Stimulated activated naive CD8-positive, alpha-beta T cell treated with anti-CD3 and anti-CD28 coated beads, Interleukin-15, Interleukin-2, amounts not matched to agents 100 U/mL and 50 U/mL, for 24 hours (primary cell): ENCODE measurements around the gene SYNJ2.

Experiments
- ATAC-seq: fragments of 150-1000 bp; cut with Tn5 transposase; one replicate; pipeline ENCODE4 v1.10.0; 2021
- DNase-seq: peaks from one replicate; pipeline ENCODE4 v3.0.0; 2021

SYNJ2 gene

DNA sequence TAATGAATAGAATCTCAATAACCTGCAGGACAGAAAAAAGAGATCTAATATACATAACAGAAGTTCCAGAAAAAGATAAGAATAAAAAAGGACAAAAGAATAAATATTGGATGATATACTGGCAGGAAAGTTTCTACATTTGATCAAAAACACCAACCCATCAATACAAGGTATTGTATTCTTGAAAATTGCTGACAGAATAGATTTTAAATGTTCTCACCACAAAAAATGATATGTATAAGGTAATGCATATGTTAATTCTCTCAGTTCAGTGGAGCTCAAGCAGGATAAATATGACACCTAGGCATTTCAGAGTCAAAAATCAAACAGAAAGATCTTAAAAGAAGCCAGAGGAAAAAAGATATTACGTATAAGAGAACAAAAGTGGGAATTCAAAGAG, 142.6 kb downstream of the SYNJ2 start:
- no peak for DNase-seq
- ATAC-seq, result no peak

DNA sequence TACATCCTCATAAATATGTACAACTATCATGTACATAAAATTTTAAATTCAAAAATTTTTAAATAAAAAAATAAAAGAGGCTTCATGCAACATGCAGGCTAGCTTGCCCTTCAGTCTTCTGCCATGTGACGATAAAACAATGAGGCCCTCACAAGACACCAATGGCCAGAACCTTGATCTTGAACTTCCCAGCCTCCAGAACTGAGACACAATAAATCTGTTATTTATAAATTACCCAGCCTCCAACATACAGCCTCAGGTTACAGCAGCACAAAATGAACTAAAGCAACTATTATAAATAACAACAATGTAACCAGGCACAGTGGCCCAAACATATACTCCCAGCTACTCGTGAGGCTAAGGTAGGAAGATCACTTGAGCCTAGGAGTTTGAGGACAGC, 143.6 kb downstream of the SYNJ2 start:
- no peak for DNase-seq

DNA sequence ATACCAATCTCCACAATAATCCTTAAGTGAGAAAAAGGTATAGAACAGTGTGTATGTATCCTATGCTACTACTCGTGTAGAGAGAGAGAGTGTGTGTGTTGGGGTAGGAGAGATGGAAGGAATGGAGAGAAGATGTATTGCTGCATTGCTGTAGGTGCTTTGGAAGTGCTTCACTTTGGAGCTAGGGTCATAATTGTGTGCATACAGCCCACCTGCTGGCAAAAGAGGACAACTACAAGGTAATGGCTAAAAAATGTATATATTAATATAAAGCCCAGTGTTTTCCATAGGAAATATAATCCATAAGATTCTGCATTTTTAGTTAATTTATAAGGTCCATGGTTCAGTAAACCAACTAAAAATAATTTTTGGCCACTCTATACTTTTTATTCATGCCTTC, 150.3 kb downstream of the SYNJ2 start:
- no peak for DNase-seq
- no peak for ATAC-seq

More for the DNA sequence above, 143.6 kb downstream of the SYNJ2 start:
- no peak for ATAC-seq

- ATAC-seq (no peak), DNase-seq (no peak)
Measured at GRCh38 chr6:158142789-158143188, 161.1 kb downstream of the SYNJ2 start.

DNA sequence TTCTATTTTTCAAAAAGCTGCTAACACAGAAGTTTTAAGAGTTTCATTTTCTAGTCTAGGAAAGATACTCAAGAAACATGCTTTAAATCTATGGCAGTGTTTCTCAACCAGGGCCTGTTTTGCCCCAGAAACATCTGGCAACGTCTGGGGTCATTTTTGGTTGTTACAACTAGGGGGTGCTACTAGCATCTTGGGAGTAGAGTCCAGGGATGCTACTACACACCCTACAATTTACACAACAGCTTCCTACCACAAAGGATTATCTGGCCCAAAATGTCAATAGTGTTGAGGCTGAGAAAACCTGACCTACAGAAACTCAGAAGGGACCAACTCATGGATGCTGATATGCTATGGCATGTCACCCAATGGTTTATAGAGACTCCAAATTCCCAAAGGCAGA, 162.0 kb downstream of the SYNJ2 start:
- ATAC-seq, result no peak

More for the DNA sequence above, 162.0 kb downstream of the SYNJ2 start:
- DNase-seq, result no peak
